C4-2B (cell line): ENCODE measurements around the gene NFE2L2.

Experiments
- ZFX ChIP-seq: fragments of 450-650 bp; IDR thresholded peaks from 2 replicates; pipeline ENCODE4 v1.6.1; 2017
- TF ChIP-seq, protein P1 (sequence below): fragments of 450-650 bp; conservative IDR thresholded peaks from 2 replicates; pipeline ENCODE4 v1.5.1; 2017; ENCODE audit warnings: mild to moderate bottlenecking

DNA sequence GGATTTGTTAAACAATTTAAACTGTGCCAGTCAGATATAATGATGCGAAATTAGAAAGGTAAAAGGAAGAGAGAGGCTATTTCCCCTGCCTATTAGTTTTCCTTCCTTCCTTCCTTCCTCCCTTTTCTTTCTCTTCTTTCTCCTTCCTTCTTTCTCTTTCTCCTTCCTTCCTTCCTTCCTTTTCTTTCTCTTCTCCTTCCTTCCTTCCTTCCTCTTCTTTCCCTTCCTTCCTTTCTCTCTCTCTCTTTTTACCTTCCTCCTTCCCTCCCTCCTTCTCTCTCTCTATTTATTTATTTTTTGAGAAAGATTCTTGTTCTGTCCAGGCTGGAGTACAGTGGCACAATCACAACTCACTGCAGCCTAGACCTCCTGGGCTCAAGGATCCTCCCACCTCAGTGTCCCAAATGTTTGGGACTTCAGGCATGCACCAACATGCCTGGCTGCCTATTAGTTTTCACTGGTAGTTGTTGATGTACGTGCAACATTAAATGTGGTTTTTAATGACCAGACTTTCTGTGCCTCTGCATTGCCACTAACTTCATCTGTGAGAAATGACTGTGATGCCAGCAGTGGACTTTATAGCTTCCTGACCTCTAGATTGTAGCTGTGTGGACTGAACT lies 48.7 kb upstream of the NFE2L2 start:
- TF ChIP-seq, protein P1, sequence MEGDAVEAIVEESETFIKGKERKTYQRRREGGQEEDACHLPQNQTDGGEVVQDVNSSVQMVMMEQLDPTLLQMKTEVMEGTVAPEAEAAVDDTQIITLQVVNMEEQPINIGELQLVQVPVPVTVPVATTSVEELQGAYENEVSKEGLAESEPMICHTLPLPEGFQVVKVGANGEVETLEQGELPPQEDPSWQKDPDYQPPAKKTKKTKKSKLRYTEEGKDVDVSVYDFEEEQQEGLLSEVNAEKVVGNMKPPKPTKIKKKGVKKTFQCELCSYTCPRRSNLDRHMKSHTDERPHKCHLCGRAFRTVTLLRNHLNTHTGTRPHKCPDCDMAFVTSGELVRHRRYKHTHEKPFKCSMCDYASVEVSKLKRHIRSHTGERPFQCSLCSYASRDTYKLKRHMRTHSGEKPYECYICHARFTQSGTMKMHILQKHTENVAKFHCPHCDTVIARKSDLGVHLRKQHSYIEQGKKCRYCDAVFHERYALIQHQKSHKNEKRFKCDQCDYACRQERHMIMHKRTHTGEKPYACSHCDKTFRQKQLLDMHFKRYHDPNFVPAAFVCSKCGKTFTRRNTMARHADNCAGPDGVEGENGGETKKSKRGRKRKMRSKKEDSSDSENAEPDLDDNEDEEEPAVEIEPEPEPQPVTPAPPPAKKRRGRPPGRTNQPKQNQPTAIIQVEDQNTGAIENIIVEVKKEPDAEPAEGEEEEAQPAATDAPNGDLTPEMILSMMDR: no peak
- no peak for TF ChIP-seq ZFX
